HG03060 (cell line): Measurements from ENCODE around the gene OPRM1.
A peak's percentile ranks its signal among the peaks of the same experiment; 100 is the strongest.
"Not testable (repeated sequence)": the region's sequence is repeated elsewhere in the genome, so short reads cannot be mapped to it uniquely, and the experiment has no call there.

ENCODE experiments used
- ATAC-seq: cut with Tn5 transposase; IDR thresholded peaks from one replicate; pipeline ENCODE4 v1.9.1; 2021; ENCODE audit warnings: low read depth, moderate number of reproducible peaks; ENCODE audit not compliant: unreplicated experiment

Gene OPRM1

DNA sequence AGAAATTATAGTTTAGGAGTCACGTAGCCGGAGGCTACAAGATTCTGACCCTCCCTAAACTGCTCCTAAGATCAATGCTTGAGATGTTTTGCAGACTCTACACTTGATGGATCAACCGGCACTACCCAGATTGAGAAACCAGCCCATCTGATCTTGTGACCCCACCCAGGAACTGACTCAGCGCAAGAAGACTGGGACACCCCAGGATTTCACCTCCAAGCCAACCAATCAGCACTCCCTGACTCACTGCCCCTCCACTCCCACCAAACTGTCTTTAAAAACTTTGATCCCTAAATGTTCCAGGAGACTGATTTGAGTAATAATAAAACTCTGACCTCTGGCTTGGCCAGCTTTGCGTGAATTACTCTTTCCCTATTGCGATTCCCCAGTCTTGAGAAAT is 99.8 kb downstream of the OPRM1 start:
- ATAC-seq: no peak

DNA sequence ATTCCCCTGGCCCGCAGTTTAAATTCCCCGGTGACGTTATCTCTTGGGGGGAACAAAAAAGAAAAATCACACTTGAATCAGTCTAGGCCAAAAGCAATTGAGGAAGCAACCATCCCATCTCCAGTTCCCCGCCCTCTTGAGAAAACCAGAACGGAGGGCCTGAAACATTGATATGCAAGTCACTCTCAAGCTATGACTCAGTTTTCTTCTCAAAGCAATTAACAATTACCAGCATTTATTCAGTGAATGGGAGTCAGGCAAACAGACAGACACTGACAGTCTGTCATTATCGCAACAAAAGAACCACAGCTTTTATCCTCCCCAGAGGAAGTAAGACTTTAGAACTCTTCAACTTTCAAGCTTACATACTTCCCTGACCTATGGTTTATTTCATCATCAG is 100.9 kb downstream of the OPRM1 start:
- ATAC-seq: no peak

DNA sequence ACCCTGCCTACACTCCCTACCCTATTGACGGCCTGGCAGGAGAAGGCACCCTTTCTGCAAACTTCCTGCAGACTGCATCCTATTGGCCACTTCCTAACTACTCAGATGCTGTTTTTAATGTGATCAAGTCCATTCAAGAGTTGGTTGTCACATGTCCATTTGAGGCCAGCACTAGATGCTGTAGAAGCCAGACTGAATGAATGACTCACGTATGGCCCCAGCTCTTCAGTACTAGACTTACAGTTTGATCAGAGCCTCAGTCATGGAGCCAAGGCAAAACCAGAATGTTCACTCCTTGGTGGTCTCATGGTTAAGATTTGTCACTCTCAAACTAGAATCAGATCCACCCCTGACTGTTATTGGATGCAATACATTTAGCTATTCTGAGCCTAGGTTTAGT is 101.7 kb downstream of the OPRM1 start:
- no peak for ATAC-seq

DNA sequence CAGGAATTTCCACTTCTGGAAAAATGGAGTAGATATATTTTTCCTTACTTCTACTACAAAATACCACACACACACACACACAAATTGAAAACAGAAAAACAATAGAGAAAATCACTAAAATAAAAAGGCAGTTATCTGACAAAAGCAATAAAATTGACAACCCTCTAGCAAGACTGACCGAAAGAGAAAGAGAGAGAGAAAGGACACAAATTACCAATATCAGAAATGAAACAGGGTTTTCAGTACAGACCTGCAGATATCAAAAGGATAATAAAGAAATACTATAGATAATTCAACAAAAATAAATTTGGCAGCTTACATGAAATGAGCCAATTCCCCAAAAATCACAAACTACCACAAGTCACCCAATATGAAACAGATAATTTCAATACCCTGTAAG is 104.7 kb downstream of the OPRM1 start:
- no peak for ATAC-seq

DNA sequence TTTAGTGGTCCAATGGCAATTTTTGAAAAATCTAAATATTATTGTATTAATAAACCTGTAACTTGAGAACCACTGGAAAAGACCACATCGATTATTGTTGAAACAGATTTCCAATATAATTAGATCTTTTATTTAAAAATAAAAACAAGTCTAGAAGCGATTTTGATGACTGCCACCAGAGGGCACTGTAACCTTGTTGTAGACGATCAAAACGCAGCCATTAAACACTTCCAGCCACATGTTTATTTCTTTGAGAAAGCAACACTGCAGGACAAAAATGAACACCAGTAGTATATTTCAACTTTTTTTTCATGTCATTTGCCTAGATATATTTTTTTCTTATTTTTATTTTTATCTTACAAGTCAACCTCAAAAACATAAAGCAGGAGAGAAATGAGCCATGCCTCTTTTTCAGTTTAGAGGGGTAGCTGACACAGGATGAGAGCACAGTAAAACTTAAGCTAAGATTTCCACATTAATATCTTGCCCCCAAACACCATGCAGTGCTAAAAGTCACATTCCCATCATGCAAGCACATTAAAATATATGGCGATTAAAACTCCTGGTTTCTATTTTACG is 115.4 kb downstream of the OPRM1 start:
- ATAC-seq: no peak

DNA sequence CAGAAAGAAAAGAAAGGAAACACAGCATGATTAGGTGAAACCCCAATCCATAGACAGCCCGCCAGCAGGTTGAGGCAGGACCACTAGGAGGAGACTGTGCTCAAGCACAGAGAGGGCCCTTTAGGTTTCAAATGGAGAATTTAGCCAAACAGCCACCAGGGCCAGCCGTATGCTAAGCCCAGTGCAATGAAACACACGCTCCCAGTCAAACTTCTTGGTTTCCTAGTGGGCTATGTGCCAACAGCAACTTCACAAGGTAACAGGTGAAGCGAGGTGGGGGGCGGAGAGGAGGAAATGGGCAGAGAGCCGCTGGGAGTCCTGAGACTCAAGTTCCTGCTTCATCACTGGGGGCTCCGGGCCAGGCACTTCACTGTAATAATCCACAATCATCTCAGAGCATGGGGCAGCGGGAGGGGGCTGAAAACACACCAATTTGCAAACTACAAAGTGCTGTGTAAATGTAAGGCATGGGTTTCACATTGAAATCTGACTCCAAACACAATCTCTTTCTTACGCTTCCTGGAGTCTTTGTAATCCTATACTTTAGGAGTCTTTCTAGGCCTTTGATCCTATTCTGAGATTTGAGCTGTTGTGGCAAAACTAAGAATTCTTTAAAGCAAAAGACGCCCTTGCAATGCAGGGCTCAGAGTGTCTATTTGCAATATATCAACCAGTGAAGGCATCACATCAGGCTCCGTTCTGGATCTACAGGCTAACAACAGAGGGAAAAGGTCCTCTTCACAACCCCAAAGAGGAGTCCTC is 117.3 kb downstream of the OPRM1 start:
- ATAC-seq: peak; percentile 64

DNA sequence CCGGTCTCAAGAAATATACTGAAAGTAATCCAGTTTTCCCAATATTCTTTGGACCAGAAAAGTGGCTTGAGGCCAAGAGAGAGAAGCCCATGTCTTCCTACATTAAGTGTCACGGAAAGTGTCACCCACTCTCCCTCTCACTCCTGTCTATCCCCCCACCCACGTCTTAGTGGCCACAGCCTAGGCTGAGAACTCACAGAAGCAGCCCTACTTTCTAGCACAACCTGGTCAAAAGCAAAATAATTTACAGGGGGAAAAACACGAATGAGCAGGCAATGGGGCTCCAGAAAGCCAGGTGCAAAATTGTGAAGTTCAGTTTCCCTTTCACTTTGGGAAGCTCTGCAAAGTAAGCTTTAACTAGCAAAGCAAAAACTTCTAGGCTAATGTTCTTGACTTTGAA is 118.0 kb downstream of the OPRM1 start:
- no peak for ATAC-seq

DNA sequence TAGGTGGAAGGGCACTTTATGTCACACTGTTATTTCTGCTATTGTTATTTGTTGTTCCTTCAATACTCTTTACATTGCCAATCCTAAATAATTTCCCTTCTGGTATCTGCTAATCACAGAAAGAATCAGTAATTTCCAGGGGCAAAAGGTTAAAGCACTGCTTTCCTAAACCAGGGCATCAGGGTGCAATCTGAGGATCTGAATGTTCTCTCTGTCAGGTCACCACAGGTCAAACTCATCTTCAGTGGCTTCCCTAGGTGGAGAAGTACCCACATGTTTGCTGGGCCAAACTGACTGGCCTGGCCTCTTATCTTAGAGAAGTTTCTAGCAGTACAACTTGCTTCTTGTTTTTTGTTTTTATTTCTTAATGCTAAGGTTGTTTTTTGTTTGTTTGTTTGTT is 118.7 kb downstream of the OPRM1 start:
- no peak for ATAC-seq

DNA sequence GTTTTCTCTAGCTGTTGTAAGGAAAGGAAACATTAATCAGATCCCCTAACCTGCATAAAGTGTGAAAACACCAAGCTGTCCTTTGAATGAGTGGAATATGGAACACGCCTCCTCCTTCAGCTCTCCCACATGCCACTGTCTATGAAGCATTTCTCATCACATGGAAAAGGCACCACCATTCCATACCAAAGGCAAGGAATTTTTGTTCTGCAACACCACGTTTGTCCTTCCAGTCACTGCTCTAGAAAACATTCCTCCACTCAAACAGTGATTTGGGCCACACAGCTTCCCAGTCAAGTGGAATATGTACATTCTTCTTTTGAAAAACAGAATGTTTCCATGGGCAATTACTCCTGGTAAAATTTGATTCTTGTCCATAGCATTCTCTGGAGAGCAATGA is 120.1 kb downstream of the OPRM1 start:
- ATAC-seq: no peak

DNA sequence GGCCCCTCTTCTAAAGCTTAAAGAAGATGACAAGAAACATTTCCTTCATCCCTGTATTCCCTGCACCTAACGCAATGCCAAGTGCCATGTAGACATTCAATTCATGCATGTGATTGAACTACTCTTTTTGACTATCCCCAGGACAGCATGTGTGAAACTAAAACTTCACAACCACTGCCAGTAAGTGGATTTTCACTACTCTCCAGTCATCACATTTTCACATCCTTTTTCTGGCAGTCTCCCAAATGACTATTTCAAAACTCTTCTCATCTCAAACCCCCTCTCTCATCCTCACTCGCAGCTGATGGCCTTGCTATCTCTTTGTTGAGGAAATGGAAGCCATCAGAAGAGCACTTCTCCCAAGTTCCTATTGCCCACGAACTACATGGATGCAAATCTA is 122.6 kb downstream of the OPRM1 start:
- ATAC-seq: peak; percentile 65

DNA sequence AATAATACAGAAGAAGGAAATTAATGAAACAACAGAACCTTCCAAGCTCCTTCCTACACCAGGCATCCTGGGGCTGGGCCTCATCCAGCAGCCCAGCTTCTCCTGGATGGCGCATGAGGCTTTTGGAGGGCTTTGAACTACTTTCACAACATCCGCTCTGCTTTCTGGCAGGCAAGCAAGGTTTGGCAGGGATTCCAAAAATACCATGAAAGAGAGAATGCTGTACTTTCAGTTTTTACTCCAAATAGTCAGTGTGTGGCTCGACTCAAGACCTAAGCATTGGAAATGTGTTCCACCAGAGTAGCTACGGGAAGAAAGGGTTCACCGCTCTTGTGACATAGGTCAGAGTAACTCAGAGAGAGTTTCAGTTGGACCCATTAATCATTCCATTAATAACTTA is 125.4 kb downstream of the OPRM1 start:
- no peak for ATAC-seq

DNA sequence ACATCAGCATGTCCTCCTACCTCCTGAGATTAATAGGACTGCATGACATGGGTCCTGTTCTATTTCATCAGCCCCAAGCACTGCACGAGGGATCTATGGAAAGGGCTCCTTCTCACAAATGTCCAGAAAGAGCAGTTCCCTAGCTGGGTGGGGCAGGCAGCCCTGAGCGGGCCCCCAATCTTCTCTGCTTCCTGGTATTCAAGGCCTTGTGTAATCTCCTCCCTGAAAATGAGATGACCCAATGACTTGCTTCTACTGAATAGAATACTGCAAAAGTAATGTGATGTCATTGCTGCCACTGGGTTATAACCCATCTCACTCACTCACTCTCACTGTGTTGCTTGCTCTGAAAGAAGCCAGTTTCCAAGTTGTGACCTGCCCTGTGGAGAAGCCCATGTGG is 126.4 kb downstream of the OPRM1 start:
- no peak for ATAC-seq

DNA sequence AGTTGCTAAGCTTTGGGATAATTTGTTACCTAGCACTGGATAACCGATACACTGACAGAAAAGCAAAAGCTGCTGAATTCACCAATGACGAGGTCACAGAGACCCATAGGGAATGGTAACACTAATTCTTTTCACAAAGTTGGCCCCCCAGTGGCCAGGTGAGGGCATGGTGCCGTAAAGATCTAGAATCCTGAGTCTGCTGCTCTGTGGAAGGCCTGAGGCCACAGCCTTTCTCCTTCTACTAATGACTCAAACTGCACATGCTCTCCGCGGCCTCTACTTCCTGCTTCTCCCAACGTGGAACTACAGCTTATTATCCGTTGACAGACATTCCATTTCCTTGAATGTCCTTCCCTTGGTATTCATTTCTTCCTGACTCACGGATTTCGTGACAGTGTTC is 127.1 kb downstream of the OPRM1 start:
- ATAC-seq: no peak

DNA sequence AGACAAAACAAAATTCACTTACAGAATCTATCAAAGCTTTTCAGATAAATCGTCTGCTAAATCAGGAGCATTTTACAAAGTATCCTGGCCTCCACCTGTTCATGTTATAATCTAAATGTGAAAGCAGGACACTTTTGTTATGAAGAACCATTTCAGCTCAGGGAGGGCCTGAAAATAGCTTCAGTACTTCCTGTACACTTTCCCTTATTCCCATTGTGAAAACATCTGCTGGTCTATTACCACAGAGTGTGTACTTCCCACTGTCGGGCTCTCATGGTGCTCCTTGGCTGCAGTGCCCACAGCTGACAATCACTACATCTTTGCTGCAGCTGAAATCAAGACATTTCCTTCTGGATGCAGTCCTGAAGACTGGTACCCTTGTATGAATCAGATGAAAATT is 128.1 kb downstream of the OPRM1 start:
- ATAC-seq: no peak

DNA sequence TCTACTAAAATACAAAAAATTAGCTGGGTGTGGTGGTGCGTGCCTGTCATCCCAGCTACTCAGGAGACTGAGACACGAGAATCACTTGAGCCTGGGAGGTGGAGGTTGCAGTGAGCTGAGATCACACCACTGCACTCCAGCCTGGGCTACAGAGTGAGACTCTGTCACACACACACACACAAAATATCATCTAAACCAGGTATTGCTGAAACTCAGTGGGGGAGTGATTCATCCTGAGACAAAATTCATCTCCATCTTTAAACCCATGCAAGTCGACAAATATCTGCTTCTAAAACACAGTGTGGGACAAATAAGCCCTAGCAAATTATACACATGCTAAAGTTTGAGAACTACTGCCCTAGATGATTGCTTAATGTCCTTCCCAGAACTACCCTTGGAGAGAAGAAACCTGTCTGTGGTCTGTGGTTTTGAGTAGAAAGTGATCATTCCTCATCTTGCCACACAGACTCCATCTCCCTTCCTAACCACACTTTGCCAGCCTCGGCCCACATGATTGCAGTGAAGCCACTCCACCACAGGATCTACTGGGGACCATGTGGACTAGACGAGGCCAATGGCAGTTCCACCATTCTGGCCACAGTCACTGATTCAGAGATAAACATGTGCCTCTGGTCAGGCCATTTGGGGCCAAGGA is 130.3 kb downstream of the OPRM1 start:
- ATAC-seq: no peak

DNA sequence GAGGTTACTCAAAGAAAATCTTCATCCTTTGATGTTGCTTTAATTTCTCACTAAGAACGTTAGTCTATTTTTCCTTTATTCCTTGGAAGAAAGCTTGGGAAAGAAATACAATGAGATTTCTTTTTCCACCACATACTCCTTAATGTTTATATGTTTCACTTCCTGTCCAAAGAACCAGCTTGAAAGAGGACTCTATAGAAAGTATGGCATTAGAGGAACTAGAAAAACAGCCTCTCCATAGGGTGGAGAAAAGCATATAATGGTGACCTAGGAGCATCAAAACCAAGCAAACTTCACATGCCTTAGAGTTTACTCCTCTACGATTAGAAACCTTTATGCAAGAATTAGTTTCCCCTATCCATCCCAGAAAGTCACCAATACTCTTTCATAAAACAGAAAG is 131.1 kb downstream of the OPRM1 start:
- ATAC-seq: no peak

DNA sequence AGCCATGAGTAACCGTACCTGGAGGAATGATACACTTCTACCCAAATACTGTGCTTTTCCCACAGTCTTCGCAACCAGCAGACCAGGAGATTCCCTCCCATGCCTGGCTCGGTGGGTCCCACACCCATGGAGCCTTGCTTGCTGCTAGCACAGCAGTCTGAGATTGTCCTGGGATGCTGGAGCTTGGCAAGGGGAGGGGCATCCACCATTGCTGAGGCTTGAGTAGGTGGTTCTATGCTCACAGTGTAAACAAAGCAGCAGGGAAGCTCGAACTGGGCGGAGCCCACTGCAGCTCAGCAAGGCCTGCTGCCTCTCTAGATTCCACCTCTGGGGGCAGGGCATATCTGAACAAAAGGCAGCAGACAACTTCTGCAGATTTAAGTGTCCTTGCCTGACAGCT is 133.4 kb downstream of the OPRM1 start:
- ATAC-seq: not testable (repeated sequence)

DNA sequence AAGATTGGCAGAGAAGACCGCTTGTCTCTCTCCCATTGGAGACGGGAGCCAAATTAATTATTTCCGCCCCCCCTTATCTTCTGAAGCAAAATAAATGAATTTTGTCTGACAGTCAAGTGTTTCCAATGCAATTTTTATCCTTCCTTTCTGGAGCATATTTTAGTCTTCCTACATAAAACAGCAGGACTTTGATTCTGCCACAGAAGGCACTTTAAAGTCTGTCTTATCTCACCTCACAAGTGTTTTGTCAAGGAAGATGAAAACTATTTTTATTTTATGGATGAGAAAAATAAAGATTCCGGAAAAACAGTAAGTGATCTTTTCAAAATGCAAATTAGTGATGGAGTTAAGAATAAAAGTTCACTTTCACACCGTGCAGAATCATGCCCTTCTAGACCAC is 140.4 kb downstream of the OPRM1 start:
- ATAC-seq: no peak

DNA sequence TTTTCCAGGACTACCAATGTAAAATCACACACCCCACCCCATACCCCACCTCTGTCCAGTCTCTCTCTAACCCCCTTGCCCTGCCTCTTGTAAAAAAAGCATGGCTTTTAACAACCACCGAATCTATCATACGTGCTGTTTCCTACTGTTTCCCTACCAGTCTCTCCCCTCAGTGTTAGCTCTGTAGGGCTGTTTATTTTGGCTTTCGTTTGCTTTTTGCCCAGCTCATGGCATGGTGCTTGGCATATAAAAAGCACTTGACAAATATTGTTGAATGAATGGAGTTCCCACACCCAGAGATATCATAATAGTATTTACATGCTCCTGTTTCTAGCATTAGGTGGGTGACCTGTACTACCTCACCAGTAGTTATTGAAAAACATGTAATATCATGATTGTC is 148.2 kb downstream of the OPRM1 start:
- ATAC-seq: no peak

DNA sequence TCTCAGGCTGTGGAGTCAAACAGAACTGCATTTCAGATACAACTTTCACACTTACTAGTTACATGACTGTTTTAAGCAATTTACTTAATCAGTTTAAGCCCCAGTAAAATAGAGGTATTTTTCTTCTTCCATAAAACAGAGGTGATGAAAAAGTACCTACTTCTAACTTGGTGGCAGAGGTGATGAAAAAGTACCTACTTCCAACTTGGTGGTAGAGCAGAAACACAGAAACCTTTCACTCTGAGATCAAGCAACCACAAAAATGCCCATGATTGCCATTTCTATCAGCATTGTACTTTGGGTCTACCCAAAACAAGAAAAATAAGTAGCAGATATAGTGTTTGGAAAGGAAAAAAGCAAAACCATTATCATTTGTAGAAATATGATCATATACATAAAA is 148.7 kb downstream of the OPRM1 start:
- ATAC-seq: no peak

DNA sequence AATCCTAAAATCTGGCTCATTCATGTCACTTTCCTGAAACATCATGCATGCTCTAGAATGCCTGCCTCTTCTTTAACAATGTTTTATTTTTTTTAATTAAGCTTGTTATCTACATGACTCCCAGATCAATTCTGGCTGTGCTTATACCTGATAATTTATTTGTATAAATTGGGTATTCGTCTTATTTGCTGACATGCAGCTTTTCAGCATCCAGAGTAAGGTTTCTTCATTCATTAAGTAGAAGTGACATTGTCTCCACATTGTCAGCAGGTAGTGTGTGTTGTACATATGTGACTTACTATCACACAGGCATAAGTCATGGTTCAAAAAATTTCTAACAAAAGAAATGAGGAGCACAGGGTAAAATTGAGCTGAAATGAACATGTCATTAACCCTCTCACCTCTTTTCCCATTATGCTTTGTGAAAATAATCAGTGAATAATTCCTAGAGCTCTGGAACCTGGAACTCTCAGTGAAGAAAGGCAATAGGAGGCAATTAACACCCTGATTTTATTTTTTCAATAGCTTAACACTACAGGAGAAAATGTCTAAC is 157.4 kb downstream of the OPRM1 start:
- ATAC-seq: no peak
